Measurements from ENCODE around the gene RPLP1.

GRCh38 chr15:69472562-69472961 is 19.9 kb downstream of the RPLP1 start:
- TF ChIP-seq POLR2AphosphoS5 (IDR thresholded peaks at IDR 0.05; ENCODE audit: low read depth, low read length) (no peak), POLR2A (IDR thresholded peaks at IDR 0.05; ENCODE audit: low read depth, low read length) (no peak)
